ENCODE results near the gene WDFY1.

Gene WDFY1

GRCh38 chr2:223929571-223930102 is 15.5 kb downstream of the WDFY1 start:
- no peak for DNase-seq

GRCh38 chr2:223928113-223929006 is 16.8 kb downstream of the WDFY1 start:
- no peak for DNase-seq

GRCh38 chr2:223925106-223925505 is 20.0 kb downstream of the WDFY1 start:
- no peak for DNase-seq

- no peak for DNase-seq
Observed at GRCh38 chr2:223923976-223924375, 21.2 kb downstream of the WDFY1 start.

- no peak for DNase-seq
Observed at GRCh38 chr2:223922308-223922707, 22.8 kb downstream of the WDFY1 start.

GRCh38 chr2:223921204-223921603 is 23.9 kb downstream of the WDFY1 start:
- no peak for DNase-seq

- no peak for DNase-seq
Observed at GRCh38 chr2:223920109-223920508, 25.0 kb downstream of the WDFY1 start.

GRCh38 chr2:223918671-223919134 is 26.4 kb downstream of the WDFY1 start:
- DNase-seq, result no peak

- DNase-seq, result no peak
Observed at GRCh38 chr2:223916181-223916920, 28.8 kb downstream of the WDFY1 start.

GRCh38 chr2:223915071-223915470 is 30.1 kb downstream of the WDFY1 start:
- DNase-seq, result no peak

GRCh38 chr2:223914324-223914723 is 30.8 kb downstream of the WDFY1 start:
- no peak for DNase-seq

GRCh38 chr2:223909001-223909741 is 36.0 kb downstream of the WDFY1 start:
- DNase-seq, result no peak

GRCh38 chr2:223908304-223908998 is 36.7 kb downstream of the WDFY1 start:
- no peak for DNase-seq

- DNase-seq, result no peak
Observed at GRCh38 chr2:223905996-223906395, 39.1 kb downstream of the WDFY1 start.

GRCh38 chr2:223901854-223902253 is 43.3 kb downstream of the WDFY1 start:
- DNase-seq, result no peak

GRCh38 chr2:223901311-223901710 is 43.8 kb downstream of the WDFY1 start:
- DNase-seq, result no peak

- no peak for DNase-seq
Observed at GRCh38 chr2:223900531-223900930, 44.6 kb downstream of the WDFY1 start.

GRCh38 chr2:223900066-223900465 is 45.1 kb downstream of the WDFY1 start:
- no peak for DNase-seq

- no peak for DNase-seq
Observed at GRCh38 chr2:223897669-223898330, 47.3 kb downstream of the WDFY1 start.

GRCh38 chr2:223896833-223897311 is 48.3 kb downstream of the WDFY1 start:
- no peak for DNase-seq

- no peak for DNase-seq
Observed at GRCh38 chr2:223894968-223895367, 50.2 kb downstream of the WDFY1 start.

- no peak for DNase-seq
Observed at GRCh38 chr2:223894009-223894408, 51.1 kb downstream of the WDFY1 start.

Data from activated CD8-positive, alpha-beta memory T cell treated with anti-CD3 and anti-CD28 coated beads, Interleukin-2, amount 50 U/mL, for 4 hours (primary cell).